ENCODE measurements around the gene REX1BD.

REX1BD gene

GRCh38 chr19:18635831-18636182, 47.2 kb downstream of the REX1BD start:
- Histone ChIP-seq H3K4me3 (peak overlapping the region; percentile 78), H3K27ac (peak overlapping the region; percentile 57 to 86)
- DNase-seq (ENCODE audit: low spot score) = peak; percentile 68
- TF ChIP-seq CTCF (IDR thresholded peaks at IDR 0.05) = no peak

GRCh38 chr19:18636183-18636968, 47.8 kb downstream of the REX1BD start:
- no peak for TF ChIP-seq CTCF (IDR thresholded peaks at IDR 0.05)
- peak; percentile 98 for DNase-seq (ENCODE audit: low spot score)
- peak overlapping the region; percentile 86 to 91 for H3K27ac ChIP-seq
- peak overlapping the region; percentile 78 for H3K4me3 ChIP-seq

GRCh38 chr19:18636969-18637629, 48.5 kb downstream of the REX1BD start, which contains the start of gene KLHL26:
TSS of gene KLHL26 (plus strand) at chr19:18637028. CDS start at chr19:18637055, 27 bp downstream.
- no peak for TF ChIP-seq CTCF (IDR thresholded peaks at IDR 0.05)
- H3K4me3 ChIP-seq = peak within 1 kb of the TSS; percentile 78
- DNase-seq (ENCODE audit: low spot score) = peak; percentile 77
- H3K27ac ChIP-seq = peak within 1 kb of the TSS; percentile 86 to 91

GRCh38 chr19:18637673-18638630, 49.4 kb downstream of the REX1BD start:
- peak; percentile 71 for DNase-seq (ENCODE audit: low spot score)
- Histone ChIP-seq H3K4me3 (peak overlapping the region; percentile 78), H3K27ac (peak overlapping the region; percentile 86 to 91)
- TF ChIP-seq CTCF (IDR thresholded peaks at IDR 0.05) = no peak

- no peak for DNase-seq (ENCODE audit: low spot score)
- H3K27ac ChIP-seq = no peak overlapping the region
- no peak for TF ChIP-seq CTCF (IDR thresholded peaks at IDR 0.05)
- H3K4me3 ChIP-seq = no peak overlapping the region
Observed at GRCh38 chr19:18639706-18640243, 51.2 kb downstream of the REX1BD start.
